ENCODE measurements around the gene CDSN.

CDSN gene

DNA sequence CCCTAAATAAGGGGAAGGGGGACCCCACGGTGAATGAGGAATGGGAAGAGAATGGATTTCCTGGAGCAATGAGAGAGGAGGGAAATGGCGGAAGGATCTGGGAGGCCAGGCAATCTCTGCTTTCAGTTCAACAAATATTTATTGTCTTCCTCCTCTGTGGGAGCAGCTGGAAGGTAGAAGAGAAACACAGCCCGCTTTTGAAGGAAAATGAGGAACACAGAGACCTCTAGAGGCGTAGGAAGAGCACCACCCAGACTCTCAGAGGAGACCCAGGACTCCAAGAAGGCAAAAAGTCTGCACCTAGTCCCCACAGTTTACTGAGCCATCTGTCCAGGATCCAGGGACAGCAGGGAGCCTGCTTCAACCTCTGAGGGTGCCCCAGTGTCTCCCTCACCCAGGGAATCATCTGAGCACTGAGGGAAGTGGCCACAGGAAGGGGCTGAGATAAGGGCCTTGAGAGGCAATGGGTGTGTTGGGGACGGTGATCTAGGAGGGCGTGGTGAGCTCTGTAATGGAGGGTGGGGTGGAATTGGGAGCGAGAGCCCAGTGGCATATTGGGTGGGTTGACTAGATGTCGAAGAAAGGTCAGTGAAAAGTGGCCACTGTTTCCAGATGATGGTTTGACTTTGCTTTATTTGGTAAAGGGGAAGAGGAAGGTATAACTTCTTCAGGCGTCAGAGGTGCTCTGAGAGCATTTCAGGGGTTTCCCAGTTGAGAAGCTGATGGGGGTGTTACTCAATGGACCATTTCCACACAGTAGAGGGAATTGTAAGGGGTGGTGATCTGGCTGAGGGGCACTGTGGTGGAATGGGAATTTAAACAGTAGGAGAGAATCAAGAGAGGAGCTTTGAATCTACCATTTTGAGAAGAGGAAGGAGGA lies 5.0 kb downstream of the CDSN start:
- DNase-seq: no peak

DNA sequence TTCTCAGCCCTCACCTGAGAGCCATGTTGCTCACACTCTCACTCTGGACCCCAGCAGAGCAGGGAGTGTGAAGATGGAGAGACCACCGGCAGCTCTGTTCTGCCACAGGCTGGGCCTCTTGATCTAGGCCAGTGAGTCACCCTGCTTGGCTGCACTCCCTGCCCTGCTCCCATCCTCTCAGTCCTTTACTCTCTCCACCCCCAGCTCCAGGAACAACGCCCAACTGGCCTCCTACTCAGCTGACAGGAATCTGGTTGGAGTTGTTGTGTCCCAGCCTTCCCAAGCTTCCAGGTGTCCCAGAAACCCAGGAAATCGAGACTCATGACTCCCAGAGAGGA lies 5.7 kb downstream of the CDSN start, which contains the start of gene PSORS1C1:
Gene PSORS1C1, plus strand, starts transcription at position 260 of the 338 bp plus-strand sequence. CDS start 14,833 bp downstream, outside the sequence.
- DNase-seq: no peak

DNA sequence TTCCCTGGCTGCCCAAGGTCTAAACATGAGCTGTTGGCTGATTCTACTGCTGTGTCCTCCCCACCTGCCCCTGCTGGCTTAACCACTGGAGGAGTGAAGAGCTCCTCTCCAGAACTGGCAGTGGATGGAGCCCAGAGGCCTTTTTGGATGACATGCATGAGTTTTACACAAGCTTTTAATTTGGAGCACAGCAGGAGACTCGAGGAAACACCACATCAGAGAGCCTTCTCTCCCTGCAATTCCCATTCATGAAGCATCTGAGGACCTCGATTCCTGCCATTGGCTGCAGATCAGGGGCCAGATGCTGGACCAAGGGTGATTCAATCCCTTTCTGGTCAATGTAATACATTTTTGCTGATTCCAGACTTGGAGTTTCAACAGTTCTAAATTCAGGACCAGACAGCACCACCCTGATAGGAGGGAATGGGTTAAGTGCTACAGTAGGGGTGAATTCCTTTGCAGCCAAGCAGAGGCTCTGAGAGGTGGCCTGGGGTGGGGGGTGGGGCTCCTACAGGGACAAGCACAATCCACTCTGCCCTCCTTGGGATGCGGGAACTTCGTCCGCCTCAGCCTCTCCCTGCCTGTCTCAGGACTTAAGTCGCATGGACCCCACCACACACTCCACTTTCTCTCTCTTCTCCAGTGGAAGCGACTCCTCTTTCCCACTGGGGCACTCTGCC lies 6.2 kb downstream of the CDSN start:
- DNase-seq: no peak

DNA sequence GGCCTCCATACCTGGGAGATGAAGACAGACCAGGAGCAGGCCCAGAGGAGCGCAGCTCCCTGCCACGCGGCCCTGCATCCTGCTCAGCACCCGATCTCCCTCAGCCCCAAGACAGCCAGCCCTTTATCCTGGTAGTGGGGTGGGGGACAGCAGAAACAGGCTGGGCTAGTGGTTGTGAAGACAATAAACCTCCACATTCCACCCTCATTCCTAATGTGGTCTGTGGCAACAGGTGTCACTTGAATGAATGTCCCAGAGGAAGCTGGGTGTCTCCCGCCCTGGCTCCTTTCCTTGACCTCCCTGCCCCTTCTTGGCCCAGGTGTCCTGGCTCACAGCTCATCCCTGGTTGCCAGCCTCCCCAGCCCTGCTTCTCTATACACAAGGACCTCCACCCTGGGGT lies 7.8 kb downstream of the CDSN start, which contains the start of gene C6orf15:
Gene C6orf15, minus strand, starts transcription at position 98 of the 400 bp plus-strand sequence. Its CDS starts 20 bp downstream, at position 78.
- DNase-seq: no peak

DNA sequence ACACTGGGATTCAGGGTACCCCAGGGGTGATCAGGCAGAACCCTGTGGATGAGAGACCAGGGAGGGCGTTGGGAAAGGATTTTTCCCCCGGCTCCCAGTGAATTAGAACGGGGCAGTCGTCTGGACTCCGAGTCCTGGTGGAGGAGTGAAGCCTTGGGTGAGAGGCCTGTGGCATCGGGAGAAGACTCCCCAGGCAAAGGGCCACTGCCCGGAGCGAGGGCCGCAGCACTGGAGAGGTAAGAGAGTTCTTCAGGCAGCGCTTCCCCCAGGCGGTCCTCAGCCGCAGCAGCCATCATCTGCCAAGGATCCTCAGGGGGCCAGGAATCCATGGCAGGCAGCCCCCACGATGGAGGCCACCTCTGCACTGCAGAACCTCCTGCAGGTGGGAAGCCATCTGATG lies 8.5 kb downstream of the CDSN start:
- DNase-seq: no peak

DNA sequence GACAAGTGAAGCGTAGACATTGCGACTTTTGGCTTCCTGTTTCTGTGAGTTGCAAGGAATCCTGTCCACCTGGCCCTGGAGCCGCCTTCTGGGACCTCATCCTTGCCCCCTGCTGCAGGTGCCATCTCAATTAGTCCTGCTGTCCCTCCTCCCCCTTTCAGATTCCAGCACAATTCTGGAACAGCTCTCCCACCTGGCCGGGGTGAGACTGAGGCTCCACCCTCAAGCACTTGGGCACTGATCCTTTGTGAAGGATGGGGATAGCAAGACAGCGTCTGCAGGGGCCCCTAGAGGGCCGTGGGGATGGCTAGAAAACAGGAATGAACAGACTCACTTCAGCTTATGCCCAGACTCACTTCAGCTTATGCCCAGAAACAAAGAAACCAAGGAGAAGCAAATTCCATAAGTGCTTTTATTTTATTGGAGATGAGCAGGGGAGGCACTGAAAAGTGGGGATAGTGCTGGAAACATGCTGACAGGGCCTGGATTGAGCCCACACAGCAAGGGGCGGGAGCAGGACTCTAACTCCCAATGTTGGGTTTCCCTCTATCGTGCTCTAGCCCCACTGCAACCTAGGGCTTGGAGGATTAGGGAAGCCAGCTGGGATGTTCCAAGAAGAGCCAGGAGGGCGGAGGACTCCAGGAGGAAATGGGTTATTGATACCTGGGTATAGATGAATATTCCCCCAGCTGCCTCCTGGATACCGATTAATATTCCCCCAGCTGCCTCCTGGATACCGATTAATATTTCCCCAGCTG lies 9.2 kb downstream of the CDSN start:
- no peak for DNase-seq

DNA sequence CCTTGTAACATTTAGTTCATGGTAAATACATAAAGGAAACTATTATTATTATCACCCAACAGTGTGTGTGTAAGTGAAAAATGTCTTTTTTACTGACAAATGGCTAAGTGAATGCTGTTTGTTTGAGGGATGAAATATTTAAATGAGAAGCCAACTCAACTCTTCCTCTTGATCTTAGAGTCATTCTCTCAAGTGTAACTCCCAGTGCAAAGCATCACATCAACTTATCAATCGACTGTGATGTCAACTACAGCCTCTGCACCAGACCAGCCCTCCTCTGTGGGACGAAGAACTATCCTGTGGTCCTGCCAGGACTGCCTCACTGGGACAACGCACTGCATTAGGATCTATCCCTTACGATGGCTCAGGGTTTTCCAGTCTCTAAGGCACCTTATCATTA lies 13.2 kb downstream of the CDSN start:
- no peak for DNase-seq

DNA sequence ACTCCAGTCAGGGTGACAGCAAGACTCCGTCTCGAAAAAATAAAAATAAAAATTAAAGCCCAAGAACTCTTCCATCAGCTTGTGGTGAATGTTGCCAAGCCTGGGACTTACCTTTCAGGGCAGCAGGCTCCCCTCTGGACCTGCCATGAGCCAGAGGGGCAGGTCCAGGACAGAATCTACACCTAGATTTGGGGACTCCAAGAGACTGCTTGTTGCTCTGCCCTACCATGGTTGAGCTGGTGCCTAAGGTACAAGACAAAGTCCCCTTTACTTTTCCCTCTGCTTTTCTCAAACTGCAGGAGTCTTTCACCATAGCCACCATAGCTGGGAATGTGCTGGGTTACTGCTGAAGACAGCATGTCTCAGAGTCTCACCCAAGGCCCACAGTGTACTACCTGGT lies 17.1 kb downstream of the CDSN start:
- no peak for DNase-seq

DNA sequence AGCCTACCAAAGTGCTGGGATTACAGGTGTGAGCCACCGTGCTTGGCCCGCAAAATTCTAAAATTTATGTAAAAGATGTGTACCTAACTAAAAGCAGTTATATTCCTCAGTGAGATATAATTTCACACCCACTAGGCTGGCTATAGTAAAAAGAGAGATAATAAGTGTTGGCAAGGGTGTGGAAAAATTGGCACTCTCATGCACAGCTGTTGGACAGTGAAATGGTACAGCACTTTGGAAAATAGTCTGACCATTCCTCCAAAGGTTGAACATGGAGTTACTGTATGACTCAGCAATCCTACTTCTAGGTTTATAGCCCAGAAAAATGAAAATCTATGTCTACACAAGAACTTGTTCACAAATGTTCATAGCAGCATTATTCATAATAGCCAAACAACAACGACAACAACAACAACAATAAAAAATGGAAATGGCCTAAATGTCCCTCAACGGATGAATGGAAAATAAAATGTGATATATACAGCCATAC lies 21.8 kb downstream of the CDSN start:
- no peak for DNase-seq

DNA sequence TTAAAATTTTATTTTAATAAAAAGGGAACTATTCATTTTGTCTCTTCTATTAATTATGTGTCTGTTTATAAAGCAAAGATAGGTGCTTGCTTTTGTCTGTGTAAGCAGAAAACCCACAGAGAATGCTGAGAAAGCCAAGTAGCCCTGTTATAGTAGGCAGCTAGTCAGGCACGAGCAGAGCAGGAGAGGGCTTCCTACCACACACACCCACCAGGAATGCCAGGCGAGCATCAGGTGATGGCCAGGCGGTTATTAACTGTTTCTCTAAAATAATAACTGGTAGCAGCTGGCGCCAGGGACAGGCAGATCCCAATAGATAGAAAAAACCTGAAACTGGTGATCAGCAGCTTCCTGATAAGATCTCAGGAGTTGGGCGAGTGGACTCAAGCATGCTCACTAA lies 23.6 kb downstream of the CDSN start:
- no peak for DNase-seq

DNA sequence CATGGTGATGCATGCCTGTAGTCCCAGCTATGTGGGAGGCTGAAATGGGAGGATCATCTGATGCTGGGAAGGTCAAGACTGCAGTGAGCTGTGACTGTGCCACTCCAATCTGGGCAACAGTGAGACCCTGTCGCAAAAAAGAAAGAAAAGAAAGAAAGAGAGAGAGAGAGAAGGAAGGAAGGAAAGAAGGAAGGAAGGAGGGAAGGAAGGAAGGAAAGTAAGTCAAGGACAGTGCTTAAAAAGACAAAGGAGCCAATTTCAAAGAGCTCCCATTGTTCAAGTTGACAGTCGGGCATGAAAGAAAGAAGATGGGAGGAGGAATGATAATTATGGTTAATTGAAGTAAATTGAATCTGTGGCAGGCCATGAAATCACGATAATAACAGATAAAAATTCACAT lies 24.0 kb downstream of the CDSN start:
- no peak for DNase-seq

DNA sequence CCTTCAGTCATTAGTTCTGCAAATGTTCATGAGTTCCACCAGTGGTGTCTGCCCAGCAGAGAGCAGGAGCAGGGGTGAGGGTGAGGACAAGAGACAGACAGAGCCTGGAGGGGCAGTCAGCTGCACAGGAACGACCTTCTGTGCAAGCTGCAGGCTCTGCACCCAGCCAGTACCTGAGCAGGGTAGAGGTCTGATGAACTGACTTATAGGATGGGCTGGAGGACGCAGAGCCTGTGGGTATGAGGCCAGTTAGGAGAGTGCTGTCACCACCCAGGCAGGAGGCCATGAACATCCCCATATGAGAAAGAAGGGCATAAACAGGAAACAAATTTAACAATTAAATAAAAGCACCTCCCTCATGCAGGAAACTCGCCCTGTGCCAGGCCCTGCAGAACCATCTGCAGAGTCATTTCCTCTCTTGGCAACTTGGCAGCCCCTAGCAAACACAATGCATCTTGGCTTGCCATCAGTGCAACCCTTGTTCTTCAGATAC lies 25.8 kb downstream of the CDSN start:
- DNase-seq: no peak

DNA sequence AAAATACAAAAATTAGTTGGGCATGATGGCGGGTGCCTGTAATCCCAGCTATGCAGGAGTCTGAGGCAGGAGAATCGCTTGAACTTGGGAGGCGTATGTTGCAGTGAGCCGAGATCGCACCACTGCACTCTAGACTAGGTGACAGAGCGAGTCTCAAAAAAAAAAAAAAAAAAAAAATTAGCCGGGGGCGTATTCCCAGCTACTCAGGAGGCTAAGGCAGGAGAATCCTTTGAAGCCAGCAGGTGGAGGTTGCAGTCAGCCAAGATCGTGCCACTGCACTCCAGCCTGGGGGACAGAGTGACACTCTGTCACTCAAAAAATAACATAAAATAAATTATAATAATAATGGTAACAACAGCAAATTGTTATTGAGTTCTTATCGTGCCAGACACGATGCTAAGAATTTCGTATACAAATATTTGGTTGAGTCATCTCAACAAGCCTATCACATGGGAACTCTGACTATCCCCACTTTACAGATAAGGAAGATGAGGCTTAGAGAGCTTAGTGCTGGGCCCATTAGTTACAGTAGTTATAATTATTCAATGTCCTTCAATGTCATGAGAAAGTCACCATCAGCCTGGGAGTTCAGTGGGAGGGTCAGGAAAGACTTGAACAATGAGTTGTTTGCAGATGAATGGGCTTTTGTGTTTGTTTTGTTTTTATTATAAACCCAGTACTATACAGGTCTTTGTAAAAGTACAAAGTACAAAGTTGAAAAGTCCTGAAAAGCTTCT lies 27.3 kb downstream of the CDSN start:
- no peak for DNase-seq

DNA sequence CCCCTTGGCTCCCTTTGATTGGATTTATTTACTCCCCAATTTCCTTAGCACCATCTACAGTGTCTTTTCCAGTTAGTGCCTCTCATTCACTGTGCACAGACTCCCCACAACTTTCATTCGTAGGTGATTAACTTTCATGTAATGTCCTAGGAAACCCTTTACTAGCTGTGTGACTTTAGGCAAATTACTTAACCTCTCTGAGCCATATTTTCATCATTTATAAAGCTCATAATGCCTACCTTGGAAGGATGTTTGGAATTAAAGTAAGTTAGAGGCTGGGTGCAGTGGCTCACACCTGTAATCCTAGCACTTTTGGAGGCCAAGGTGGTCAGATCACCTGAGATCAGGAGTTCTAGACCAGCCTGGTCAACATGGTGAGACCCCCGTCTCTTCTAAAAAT lies 28.0 kb downstream of the CDSN start:
- no peak for DNase-seq

DNA sequence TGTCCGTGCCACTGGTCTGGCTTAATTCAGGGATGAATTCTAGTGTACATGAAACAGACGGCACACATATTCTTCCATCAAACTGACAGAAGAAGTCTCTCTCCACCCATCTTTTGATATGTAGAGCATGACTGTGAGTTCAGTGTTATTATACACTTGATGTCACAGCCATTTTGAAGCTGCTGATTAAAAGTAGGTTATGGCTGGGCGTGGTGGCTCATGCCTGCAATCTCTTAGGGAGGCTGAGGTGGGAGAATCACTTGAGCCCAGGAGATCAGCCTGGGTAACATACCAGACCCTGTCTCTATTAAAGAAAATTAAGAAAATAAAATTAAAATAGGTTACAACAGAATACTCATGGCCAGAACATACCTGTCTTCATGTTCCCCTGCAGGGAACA lies 28.6 kb downstream of the CDSN start:
- no peak for DNase-seq

DNA sequence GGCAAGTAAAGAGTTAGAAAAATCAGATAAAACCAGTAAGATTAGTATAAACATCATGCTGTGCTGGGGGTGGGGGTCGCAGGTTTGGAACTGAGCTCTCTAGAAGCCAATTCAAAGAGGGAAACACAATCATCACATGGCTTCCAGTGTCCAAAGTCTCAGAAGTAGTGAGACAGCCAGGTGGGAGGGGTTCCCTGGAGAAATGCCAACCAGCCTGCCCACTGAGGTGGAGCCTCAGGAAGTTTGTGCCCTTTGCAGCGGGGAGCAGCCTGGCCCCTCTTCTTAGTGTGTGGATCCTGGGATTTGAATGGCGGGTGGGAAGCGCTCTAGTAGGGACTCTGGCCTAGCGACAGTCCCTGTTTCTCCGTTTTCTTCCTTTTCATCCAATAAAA lies 29.3 kb downstream of the CDSN start:
- no peak for DNase-seq

DNA sequence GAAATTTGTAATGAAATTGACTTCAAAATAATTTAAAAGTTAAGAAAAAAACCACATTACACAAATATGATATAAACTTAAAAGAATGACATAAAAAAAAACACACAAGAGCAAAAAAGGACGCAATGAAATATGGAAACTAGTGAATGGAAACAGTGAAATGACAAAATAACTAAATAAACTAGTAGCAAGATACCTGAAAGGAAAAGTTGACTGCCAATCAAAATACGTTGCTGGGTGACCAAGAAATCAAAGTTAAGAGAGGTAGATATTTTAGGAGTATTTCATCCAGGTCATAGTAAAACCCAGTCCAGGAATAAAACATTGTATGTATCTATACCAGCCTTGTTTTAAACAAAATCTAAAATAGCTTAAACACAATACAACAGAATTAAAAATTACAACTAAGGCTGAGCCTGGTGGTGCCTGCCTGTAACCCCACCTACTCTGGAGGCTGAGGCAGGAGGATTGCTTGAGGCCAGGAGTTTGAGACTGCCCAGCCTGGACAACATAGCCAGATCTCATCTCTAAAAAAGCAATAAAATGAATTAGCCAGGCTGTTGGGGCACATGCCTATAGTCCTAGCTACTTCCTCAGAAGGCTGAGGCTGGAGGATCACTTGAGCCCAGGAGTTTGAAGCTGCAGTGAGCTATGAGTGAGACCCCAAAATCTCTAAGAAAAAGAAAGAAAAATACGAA lies 29.8 kb downstream of the CDSN start:
- no peak for DNase-seq

DNA sequence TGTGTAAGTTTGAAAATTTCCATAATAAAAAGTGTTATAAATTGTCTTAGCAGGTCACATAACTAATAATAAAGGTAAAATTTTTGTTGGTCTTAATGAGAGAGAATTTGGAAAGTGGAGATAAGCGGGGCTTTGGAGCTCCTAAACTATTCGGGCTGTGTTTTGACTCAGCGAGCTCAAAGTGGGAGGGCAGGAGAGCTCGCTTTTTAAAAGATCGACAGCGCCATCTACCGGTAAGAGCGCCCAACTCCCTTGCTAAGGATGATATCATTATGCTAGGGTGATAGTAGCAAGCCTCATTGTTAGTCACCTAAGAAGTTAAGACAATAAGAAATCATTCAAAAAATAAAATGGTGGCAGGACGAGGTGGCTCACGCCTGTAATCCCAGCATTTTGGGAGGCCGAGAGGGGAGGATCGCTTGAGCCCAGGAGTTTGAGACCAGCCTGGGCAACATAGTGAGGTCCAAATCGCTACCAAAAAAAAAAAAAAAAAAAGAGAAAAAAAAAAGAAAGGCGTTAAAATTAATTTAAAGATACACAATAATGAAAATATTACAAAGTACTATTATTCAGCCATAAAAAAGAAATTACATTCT lies 32.7 kb downstream of the CDSN start:
- peak; percentile 55 for DNase-seq

DNA sequence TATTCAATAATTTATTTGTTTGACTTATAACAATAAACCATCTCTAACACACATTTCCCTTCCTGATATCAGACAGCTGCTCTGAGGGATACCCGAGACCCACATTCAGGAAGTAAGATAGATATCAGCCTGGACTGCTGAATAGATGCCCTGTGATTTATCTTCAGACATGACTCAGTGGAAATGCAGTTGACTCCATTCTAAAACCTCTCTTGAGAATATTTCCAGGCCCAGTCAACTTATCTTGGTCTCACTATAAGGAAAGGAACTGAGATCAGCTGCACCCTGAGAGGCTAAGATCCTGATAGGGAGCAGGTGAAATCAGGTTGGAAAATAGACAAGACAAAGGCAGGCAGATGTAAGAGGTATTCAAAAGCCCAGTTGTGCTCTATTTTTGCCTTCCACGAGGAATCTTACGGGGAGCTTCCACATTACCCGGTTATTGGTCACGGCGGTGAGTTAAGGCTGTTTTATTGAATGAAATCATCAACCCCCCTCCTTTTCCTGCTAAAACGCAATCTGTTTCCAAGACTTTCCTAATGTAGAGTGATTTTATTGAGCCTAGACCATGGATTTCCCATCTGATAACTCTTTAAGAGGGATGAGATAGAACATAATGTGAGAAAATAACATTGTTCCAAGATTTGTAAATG lies 33.3 kb downstream of the CDSN start:
- no peak for DNase-seq

DNA sequence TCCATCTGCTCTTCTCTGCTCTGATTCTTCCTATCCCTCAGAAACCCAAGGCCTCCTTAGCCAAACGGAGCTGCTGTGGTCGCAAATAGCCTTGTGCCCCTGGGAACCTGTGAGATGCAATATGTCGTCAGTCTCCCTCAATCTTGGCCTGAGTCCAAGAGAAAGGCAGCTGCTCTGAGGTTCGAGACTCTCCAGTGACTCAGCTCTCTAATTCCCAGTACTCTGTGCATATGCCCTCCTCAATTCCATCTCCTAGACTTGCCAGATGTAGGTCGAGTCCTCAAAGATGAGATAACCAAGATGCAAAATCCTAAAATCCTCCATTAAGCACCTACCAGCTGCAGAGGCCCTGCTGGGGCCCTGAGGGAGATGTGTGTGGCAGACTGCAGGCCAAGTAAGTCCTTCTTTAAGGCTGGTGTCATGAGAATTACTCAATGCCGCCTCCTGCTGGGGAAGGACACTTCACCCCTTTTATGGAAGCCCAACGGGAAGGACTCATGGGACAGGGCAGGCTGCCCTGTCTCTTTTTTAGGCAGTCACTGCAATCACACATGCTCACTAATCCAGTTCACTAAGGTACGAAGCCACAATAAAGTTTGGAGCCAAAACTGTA lies 36.4 kb downstream of the CDSN start:
- no peak for DNase-seq

Data from NCI-H526 treated with DMSO at 0.1 percent for 48 hours (cell line).